GM21723 (cell line): Measurements from ENCODE around the gene LRIG1.

Experiments used
- ATAC-seq: cut with Tn5 transposase; IDR thresholded peaks from one replicate; pipeline ENCODE4 v1.9.1; 2021; ENCODE audit warnings: mild to moderate bottlenecking, moderate library complexity; ENCODE audit not compliant: unreplicated experiment

The LRIG1 gene

GRCh38 chr3:66489115-66489514 is 11.7 kb downstream of the LRIG1 start:
- ATAC-seq = no peak

DNA sequence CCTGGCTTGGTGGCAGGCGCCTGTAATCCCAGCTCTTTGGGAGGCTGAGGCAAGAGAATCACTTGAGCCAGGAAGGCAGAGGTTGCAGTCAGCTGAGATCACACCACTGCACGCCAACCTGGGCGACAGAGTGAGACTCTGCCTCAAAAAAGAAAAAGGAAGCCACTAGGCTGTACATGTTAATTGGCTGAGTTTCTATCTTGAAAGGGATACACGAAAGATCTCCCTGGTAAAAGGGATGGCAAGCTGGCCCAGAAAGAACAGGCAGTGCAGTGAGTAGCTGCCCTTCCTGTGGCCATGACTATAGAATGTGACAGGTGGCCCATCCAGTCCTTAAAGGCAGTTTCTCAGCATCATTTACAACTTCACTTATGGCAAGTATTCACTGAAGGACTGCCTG is 12.3 kb downstream of the LRIG1 start:
- ATAC-seq = no peak

DNA sequence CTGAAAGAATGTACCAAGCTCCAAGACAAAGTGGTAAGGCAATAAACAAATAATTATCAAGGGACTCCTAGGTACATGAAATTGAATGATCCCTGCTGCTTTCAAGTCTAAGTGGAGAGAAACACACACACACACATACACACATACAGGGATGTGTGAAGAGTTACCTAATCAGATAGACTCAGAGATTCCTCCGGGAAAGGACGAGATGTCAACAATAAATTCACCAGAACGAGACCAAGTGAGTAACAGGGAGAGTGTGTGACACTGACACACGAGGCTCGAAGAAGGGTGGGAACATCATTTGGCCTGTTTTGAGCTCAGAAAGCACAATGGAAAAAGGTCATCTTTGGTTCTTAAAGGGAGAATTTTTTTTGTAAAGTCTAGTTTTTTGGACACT is 13.4 kb downstream of the LRIG1 start:
- ATAC-seq = no peak

DNA sequence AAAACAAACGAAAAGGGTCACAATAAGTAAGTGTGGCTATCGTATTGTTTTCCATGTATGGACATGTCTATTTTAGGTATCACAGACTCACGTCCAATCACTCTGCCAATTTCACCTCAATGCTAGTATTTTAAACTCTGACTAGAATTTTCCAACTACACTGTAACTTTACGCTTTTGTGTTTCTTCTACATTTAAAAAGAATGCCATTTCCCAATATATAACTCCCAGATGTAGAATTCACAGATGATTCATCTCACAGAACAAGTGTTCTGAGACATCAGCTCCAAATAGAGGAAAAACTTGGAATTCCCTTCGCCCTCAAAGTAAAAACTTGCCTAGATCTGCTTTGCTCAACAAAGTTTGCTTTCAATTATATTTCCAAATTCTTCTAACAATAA is 14.2 kb downstream of the LRIG1 start:
- ATAC-seq = no peak

DNA sequence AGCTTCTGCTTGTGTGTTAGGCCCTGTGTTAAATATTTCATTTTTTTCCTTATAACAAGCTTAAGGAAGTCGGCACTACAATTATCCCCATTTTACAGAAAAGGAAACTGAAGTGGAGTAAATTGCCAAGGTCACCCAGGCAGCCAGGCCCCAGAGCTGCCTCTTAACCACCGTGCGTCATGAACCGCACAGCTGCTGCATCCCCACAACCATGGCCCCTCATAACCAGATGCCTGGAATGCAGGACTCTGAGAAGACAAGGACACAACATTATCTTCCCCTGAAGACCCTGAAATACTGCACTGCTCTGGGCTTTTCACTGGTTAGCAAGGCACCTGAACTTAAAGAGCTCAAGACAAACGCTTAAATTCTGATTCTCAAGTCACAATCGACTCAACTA is 14.6 kb downstream of the LRIG1 start:
- ATAC-seq = no peak

DNA sequence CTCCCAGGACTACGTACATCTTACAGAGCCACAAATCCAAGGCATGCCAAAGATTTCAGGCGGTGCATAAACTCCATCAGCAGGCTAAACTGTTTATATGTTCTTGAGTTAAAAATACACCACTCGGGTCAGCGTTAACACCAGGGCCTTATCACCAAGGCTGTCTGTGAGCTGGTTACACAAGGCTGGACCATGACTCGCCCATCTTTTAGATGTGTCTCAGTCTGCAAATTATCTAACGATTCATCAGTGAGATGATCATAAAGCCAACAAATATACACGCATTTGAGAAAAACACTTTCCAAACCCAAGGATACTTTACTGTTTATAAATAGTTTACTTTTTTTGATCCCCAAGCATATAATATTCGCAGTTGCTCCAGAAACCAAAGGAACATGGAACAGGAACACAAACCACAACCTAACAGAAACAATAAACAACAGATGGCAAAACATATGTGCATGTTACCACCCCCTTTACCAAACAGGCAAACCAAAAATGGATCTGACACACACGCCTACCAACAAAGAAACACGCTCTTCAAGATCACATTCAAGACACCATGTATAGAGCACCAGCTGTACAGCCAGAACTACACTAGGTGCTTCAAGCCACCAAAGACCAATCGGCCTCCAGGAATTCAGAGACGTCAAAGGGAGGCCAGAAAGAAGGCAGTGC is 15.4 kb downstream of the LRIG1 start:
- no peak for ATAC-seq

- no peak for ATAC-seq
Measured at GRCh38 chr3:66484106-66484844, 16.5 kb downstream of the LRIG1 start.

DNA sequence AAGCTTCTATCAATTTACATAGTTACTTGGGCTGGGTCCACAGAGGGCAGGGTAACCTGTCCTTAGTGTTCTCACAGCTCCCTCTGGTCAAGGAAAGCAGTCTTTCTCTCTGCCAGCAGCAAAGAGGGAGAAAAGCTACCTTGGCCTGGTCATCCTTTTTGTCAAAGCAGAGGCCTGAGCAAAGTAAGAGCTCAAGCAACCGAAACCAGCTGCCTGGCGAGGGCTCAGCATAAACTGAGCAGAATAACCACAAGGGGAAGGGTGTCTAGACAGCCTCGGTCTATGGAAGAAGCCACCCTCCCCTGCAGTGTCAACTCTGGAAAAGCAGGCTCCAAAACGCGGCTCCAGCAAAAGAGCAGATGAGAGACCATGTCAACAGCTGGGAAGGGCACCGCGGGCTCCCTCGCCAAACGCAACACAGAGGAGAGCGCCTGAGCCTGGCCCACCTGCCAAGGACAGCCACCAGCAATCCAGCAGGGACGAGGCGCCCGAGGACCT is 17.4 kb downstream of the LRIG1 start:
- no peak for ATAC-seq

DNA sequence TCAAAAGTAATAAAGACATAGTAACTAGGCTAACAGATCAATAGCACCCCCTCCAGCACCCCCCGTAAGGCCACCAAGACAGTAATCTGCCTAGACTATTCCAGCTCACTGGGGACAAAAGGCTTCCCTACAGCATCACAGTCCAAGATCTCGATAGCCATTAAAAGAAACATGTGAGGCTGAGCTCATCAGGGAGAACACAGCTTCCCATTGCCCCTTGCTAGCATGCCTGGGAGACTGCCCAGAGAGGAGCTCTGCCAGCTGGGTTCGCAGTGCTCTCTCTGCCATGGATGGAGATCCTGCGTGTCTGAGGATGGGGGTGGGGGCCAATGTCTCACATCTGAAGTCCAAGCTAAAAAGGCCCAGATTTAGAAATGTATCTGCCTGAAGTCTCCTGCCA is 17.8 kb downstream of the LRIG1 start:
- no peak for ATAC-seq

- no peak for ATAC-seq
Measured at GRCh38 chr3:66482018-66482404, 18.8 kb downstream of the LRIG1 start.

- no peak for ATAC-seq
Measured at GRCh38 chr3:66481071-66482017, 19.5 kb downstream of the LRIG1 start.

DNA sequence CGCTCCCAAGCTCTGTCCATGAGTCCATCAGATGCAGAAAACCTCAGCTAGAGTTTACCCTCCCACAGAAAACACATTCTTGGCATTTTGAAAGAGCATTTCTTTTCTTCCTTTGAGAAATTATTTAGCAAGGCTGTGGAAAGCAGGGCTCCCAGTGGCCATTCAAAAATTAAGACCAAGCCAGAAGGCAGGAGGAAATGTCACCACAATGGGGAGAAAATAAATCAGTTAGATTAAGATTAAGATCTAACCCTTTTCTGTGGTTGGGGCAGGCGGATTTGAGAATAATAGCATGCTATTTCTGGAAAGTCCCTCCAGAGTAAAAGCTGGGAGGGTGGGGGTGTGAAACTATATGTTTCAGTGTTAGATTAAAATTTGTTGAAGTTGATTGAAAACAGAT is 20.2 kb downstream of the LRIG1 start:
- no peak for ATAC-seq

- ATAC-seq = no peak
Measured at GRCh38 chr3:66479532-66479947, 21.3 kb downstream of the LRIG1 start.

- ATAC-seq = no peak
Measured at GRCh38 chr3:66478960-66479359, 21.9 kb downstream of the LRIG1 start.

- no peak for ATAC-seq
Measured at GRCh38 chr3:66477856-66478255, 23.0 kb downstream of the LRIG1 start.

GRCh38 chr3:66476852-66477381 is 23.9 kb downstream of the LRIG1 start:
- no peak for ATAC-seq

DNA sequence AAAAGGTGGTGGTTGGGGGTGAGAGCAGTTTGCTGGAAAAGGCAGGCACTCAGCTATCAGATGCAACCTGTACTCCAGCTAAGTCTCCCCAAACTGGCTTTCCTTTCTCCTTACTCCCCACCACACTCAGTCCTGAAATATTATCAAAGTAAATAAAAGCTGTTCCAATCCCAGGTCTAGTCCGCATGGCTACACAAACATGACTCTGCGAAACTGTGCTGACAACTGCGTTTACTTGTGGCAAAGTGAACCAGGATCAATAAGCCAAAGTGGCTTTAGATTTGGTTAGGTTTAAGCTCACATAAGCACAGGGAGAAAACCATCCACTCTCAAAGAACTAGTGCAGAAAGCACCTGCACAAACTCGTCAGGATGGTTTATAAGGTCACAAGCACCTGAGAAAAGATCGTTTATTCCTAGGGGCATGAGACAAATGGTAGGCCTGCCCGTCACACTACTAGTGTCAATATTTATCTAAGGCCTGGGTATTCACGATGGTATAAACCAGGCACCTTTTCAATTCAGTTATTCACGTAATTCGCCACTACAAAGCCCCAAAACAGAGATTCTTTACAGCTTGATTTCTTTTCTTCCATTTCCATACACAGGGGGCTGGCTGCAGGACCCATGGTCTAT is 25.3 kb downstream of the LRIG1 start:
- no peak for ATAC-seq

GRCh38 chr3:66473692-66474091 is 27.1 kb downstream of the LRIG1 start:
- no peak for ATAC-seq

GRCh38 chr3:66473181-66473580 is 27.6 kb downstream of the LRIG1 start:
- ATAC-seq = no peak

GRCh38 chr3:66472313-66473134 is 28.3 kb downstream of the LRIG1 start:
- peak; percentile 71 for ATAC-seq
